ENCODE measurements around the gene TAGLN.

DNA sequence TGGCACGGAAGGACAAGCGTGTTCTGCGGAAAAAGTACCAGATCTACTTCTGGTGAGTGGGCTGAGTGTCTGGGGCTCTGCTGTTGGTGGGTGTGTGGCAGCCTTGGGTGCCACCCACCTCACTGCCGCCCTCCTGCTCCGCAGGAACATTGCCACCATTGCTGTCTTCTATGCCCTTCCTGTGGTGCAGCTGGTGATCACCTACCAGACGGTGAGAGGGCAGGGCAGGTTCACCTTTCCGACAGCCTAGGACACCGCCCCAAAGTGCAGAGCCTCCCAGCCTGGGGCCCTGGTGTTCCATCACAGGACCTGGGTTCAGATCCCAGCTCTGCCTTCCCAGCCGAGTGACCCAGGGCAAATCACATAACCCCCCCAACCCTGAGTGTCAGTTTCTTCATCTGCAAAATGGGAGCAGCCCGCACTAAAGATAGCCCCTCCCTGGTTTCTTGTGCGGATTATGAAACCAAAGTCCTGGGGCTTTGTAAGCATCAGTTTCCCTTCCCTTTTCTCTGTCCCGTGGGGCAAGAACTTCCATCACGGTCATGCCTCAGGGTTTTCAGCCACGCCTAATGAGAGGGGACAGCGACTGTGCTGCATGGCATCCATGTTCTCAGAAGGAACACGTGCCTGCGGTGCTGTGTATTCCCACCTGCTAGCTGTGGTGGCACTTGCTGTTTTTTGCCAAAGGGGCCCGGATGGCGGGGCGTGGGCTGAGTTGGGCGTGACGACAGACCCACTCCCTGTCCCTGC, 9.8 kb upstream of the TAGLN start:
- no peak for TF ChIP-seq POLR2A (IDR thresholded peaks at IDR 0.05)
- TF ChIP-seq, protein P1, sequence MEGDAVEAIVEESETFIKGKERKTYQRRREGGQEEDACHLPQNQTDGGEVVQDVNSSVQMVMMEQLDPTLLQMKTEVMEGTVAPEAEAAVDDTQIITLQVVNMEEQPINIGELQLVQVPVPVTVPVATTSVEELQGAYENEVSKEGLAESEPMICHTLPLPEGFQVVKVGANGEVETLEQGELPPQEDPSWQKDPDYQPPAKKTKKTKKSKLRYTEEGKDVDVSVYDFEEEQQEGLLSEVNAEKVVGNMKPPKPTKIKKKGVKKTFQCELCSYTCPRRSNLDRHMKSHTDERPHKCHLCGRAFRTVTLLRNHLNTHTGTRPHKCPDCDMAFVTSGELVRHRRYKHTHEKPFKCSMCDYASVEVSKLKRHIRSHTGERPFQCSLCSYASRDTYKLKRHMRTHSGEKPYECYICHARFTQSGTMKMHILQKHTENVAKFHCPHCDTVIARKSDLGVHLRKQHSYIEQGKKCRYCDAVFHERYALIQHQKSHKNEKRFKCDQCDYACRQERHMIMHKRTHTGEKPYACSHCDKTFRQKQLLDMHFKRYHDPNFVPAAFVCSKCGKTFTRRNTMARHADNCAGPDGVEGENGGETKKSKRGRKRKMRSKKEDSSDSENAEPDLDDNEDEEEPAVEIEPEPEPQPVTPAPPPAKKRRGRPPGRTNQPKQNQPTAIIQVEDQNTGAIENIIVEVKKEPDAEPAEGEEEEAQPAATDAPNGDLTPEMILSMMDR (IDR thresholded peaks at IDR 0.05), result no peak

Measured in suprapubic skin (tissue), 3 donors.